GM19023 (cell line): Measurements from ENCODE around the gene BUD31.
A peak's percentile ranks its signal among the peaks of the same experiment; 100 is the strongest.
"Not testable (repeated sequence)": the region's sequence is repeated elsewhere in the genome, so short reads cannot be mapped to it uniquely, and the experiment has no call there.

Experiments
- ATAC-seq: cut with Tn5 transposase; IDR thresholded peaks from one replicate; pipeline ENCODE4 v1.9.1; 2021; ENCODE audit warnings: mild to moderate bottlenecking, moderate library complexity; ENCODE audit not compliant: unreplicated experiment

The BUD31 gene

DNA sequence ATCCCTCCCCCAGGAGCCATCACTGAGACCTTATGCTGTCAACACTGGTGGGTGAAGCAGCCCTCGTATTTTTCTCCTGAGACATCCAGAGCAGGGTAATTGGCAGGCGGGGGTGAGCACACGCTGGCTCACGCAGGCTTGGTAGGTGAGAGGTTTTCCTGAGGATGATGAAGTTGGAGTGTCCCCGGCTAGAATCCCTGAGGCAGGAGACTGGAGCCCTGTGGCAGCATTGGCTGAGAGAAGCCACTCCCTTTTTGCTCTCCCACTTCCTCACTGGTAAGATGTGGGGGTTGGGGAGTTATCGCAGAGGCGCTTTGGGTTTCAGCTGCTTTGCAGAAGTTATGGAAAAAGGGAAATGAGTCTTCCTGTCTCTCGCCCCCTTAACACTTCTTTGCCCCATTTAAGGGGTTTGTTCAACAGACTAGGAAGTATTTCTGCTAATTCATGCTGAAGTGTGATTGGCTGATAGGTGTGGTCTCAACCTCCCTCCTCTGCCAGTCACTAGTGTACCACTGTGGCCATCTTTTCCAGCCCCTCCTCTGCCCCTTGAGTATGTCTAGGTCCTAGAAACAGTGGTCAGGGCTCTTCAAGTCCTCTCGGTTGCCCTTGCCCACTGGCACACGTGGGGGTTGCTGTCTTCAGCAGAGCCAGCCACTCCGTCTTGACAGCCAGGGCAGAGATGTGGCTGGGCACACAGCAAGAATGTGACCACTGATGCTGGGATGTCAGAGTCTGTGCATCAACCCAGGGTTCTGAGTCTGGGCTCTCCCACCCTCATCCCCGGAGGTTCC lies 28.5 kb upstream of the BUD31 start:
- peak; percentile 37 for ATAC-seq

DNA sequence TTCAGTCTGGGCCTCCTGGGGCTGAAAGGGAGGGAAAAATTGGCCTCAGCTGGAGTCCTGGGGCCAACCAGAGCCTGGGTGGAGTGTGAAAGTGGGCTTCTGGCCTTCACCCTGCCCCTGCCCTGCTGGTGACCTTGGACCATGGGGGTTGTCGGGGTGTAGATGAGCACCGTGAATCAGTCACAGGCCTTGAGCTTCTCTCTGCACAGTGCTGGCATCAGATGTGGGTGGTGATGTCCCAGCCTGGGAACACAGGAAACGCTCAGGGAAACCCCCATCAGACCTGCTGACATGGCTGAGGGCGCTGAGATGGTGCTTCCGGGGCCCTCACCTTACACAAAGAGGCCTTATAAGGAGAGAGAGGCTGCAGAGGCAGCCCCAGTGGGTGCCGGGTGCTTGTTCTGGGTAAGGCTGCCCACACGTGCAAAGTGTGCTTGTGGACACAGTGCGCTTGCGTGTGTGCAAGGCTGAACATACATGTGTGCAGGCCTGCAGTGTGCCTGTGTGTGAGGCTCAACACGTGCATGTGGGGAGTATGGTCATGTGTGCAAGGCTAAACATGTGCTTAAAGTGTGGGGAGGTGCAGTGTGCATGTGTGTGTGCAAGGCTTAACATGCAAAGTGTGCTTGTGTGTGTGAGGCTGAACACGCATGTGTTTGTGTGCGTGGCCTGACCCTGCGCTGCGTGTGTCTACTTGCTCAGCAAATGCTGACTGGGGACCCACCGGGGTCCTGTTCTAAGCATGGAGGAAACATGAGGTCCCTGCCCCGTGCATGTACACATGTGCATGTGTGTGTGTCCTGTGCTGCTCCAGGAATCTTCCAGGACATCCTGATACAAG lies 27.7 kb upstream of the BUD31 start:
- ATAC-seq = peak; percentile 78

DNA sequence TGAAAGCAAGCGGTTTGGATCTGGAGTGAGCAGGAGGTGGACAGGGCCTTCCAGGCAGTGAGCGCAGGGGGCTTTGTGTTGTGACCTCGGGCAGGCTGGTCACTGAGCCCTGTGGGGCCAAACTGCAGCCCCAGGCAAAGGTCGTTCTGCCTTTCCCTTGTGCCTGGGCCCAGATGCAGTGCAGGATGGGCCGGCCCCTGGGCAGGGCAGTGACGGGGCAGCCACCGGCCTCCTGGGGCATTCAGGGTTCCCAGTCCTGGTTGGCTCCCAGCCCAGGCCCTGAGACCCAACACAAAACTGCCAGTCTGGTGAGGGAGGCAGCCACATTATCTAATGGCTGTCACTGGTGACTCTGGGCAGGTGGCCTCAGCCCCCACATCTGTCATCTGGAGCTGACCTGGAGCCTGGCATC lies 27.1 kb upstream of the BUD31 start:
- ATAC-seq = no peak

GRCh38 chr7:99383203-99383602 lies 25.6 kb upstream of the BUD31 start:
- no peak for ATAC-seq

DNA sequence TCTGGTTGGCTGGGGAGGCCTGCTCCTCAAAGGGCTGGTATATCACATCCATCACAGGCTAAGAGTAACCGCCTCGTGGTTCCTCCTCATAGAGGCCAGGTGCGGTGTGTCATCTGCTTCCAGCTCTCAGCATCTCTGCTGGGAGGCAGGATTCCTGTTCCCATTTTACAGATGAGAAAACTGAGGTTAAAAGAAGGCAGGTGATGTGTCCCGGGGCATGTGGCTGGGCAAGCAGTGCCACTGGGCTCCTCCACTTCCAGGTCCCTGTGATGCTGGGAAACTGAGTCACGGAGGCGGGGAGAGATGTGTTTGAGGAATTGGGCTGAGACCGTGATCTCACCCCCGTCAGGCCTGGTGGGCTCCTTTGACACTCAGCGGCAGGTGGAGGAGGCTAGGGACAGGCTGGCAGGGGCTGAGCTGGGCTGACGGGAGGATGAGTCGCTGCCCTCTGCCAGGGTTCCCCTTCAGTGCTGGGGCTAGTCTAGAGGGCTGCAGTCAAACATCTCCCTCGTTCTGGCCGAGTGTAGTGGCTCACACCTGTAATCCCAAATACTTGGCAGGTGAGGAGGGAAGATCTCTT lies 24.9 kb upstream of the BUD31 start:
- no peak for ATAC-seq

DNA sequence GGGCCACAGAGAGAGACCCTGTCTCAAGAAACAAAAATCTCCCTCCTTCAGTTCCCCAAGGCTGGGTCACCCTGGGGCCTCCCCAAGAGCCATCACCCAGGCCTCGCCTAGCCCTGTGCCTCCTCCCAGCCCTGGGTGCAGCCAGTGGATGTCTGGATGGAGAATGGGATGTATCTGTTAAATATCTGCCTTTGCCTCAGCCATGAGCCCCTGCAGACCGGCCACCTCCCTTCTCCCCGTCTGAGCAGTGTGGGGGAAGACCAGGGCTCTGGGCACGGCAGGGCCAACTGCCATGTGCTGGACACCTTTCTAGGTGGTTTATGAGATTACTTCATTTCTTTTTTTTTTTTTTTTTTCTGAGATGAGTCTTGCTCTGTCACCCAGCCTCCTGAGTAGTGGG lies 24.2 kb upstream of the BUD31 start:
- no peak for ATAC-seq

- ATAC-seq = no peak
These were observed 23.2 kb upstream of the BUD31 start for GRCh38 chr7:99385564-99385963.

- ATAC-seq = no peak
These were observed 22.1 kb upstream of the BUD31 start for GRCh38 chr7:99386584-99387238.

DNA sequence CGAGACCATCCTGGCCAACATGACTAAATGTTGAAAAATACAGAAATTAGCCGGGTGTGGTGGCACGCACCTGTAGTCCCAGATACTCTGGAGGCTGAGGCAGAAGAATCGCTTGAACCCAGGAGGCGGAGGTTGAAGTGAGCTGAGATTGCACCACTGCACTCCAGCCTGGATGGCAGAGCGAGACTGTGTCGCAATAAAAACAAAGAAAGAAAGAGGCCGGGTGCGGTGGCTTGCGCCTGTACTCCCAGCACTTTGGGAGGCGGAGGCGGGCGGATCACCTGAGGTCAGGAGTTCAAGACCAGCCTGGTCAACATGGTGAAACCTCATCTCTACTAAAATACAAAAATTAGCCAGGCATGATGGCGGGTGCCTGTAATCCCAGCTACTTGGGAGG lies 21.5 kb upstream of the BUD31 start:
- ATAC-seq = not testable (repeated sequence)

DNA sequence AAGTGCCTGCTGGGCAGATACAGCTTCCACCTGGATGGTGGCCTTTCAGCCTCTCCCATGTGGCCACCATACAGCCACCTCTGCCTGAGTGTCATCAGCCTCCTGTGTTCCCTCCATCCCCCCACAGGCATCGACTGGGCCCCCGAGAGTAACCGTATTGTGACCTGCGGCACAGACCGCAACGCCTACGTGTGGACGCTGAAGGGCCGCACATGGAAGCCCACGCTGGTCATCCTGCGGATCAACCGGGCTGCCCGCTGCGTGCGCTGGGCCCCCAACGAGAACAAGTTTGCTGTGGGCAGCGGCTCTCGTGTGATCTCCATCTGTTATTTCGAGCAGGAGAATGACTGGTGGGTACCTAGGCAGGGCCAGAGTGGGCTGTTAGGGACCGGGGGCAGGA lies 20.9 kb upstream of the BUD31 start:
- no peak for ATAC-seq

DNA sequence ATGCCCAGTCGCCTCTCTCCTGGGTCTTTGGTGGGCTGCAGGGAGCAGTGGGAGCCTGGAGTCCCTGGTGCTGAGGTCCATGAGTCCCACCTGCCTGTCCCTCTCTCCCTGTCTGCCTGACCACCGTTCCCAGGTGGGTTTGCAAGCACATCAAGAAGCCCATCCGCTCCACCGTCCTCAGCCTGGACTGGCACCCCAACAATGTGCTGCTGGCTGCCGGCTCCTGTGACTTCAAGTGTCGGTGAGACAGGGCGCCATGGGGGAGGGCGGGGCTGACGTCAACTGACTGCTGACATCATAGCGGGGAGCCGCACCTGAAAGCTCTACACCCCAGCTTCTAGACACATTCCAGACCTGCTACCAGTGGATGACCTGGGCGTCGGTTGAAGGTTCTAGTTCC lies 19.0 kb upstream of the BUD31 start:
- ATAC-seq = no peak

DNA sequence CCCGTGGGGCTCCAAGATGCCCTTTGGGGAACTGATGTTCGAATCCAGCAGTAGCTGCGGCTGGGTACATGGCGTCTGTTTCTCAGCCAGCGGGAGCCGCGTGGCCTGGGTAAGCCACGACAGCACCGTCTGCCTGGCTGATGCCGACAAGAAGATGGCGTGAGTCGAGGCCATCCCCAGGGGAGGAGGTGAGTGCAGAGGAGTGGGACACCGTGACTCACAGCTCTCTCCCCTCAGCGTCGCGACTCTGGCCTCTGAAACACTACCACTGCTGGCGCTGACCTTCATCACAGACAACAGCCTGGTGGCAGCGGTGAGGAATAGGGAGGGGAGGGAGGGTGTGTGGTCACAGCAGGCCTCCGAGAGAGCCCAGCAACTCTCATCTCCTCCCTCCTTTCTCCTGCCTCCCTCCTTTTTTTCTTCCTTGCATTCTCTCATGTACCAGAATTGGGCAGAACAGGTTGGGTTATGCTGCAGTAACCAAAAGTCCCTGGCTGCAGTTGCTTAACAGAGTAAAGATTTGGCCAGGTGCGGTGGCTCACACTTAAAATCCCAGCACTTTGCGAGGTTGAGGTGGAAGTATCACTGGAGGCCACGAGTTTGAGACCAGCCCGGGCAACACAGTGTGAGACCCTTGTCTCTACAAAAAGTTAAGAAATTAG lies 17.7 kb upstream of the BUD31 start:
- ATAC-seq = no peak

DNA sequence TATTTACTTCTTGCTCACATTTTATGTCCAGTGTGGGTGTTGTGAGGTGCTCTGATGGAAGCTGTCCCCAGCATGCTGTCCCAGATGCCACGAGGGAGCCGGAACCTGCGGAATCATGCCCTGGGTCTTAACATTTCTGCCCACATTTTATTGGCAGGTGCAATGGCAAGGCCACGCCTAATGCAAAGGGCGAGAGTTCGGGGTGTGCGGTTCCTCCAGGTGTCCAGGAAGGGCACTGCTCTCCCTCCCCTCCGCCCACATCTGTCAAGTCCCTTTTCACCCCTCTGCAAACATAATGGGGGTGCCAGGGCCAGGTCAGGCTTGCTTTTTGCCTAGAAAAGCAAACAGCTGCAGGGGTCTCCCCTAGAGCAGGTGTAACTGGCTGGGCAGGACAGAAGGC lies 16.7 kb upstream of the BUD31 start:
- ATAC-seq = no peak

DNA sequence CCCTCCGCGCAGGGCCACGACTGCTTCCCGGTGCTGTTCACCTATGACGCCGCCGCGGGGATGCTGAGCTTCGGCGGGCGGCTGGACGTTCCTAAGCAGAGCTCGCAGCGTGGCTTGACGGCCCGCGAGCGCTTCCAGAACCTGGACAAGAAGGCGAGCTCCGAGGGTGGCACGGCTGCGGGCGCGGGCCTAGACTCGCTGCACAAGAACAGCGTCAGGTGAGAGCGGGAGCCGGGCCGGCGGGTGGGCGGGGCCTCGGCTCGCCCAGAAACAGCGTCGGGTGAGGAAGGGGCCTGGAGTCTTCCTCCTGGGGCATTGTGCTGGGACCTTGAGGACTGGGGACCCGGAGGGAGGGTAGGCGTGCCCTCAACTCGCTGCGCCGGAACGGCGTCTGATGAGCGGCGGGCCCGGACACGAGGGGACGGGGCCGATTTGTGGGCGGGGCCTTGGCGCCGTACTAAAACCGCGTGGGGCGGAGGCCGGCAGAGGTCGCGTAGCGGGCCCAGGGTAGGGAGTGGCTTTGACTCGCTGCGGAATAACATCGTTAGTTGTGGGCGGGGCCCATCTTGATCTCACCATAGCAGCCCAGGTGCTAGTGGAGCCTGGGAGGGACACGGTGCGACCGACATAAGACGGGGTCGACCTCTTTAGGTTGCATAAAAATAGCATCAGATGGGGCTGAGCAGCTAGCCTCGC lies 16.0 kb upstream of the BUD31 start:
- ATAC-seq = no peak

DNA sequence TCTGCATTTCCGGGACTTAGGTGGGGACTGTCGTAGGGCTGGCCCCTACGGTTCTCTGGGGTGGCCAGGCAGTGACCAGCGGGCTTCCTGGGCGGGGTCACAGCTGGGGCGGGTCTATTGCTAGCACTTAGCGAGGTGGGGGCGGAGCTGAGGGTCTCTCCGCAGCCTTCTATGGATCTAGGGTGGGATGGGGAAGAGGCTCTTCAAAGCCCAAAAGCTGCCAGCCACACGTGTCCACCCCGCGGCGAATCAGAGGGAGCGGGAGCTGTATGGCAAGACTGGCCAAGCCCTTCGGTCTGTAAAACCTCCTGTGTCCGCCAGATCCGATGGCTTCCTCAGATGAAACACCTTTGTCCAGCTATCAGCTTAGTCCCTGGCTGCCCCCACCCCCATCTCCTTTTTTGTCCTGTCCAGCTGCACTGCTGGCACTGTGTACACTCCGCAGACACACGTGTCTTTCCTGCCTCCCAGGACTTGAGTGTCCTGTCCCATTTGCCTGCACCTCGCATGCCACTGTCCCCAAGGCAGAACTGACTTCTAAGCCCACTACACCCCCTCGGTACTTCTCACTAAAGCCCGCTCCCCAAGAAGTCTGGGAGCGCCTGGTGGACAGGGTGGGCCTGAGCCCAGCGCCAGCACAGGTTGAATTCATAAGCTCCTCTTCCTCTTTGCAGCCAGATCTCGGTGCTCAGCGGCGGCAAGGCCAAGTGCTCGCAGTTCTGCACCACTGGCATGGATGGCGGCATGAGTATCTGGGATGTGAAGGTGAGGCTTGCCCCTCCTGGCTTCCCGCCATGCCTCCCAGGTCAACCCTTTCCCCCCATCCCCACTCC lies 15.2 kb upstream of the BUD31 start:
- no peak for ATAC-seq

- ATAC-seq = no peak
These were observed 14.6 kb upstream of the BUD31 start for GRCh38 chr7:99394188-99394502.

DNA sequence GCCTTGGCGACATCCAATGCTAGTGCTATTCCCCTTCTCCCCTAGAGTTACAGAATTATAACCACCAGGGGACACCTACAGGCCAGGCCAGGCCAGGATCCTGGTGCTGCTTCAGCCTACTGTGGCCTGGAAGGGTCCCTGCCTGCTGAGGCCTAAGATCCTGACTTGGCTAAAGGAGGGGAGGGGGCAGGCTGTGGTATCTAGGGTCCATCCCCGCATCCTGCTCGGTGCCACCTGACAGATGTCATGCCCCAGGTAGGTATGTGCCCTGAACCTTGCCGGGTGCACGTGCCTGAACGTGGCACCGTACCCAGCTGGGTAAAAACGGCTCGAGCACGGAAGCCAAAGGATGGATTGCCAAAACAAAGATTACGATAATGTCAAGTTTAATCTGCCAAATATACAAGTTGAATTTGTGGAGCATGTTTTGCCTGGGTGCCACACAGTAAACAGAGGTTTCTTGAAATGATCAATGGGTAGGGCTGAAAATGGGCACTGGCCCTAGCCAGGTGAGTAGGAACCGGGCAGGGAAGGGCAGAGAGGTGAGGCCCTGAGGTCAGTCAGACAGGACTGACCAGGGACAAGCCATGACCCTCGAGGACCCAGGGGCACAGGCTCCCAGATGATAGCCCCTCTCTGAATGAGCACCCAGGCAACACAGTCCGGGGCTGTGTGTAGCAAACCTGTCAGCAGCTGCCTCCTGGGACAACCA lies 13.0 kb upstream of the BUD31 start:
- no peak for ATAC-seq

- no peak for ATAC-seq
These were observed 12.1 kb upstream of the BUD31 start for GRCh38 chr7:99396418-99397296.
